DOHH2 (cell line): ENCODE data around the gene ENPP7.

Source experiments
- H3F3A ChIP-seq: fragments of 200-600 bp; sonication (generic), shearing (Covaris generic); 2 replicates; pipeline ENCODE4 v1.6.0; 2016; ENCODE audit warnings: antibody characterized with exemption, mild to moderate bottlenecking; ENCODE audit not compliant: control insufficient read depth, insufficient read depth
- H3K27ac ChIP-seq: fragments of 200-600 bp; sonication (generic); 2 replicates; pipeline ENCODE4 v1.5.1; 2014; ENCODE audit warnings: low read depth, mild to moderate bottlenecking, low read length, moderate library complexity
- H3K27me3 ChIP-seq: fragments of 200-600 bp; sonication (generic); 2 replicates; pipeline ENCODE4 v1.6.1; 2014; ENCODE audit warnings: mild to moderate bottlenecking, low read length, mixed read lengths; ENCODE audit not compliant: control insufficient read depth
- H3K36me3 ChIP-seq: fragments of 200-600 bp; sonication (generic); 2 replicates; pipeline ENCODE4 v1.6.1; 2014; ENCODE audit warnings: mild to moderate bottlenecking, low read length, moderate library complexity, mixed read lengths; ENCODE audit not compliant: control insufficient read depth
- H3K4me1 ChIP-seq: fragments of 200-600 bp; sonication (generic); 2 replicates; pipeline ENCODE4 v1.6.1; 2014; ENCODE audit warnings: mild to moderate bottlenecking, low read length, mixed read lengths; ENCODE audit not compliant: control insufficient read depth
- H3K4me2 ChIP-seq: fragments of 200-600 bp; sonication (generic); 2 replicates; pipeline ENCODE4 v1.6.0; 2014; ENCODE audit warnings: mild to moderate bottlenecking, low read length, moderate library complexity
- H3K4me3 ChIP-seq: fragments of 200-600 bp; sonication (generic); 2 replicates; pipeline ENCODE4 v1.5.1; 2014; ENCODE audit warnings: mild to moderate bottlenecking, low read length, mixed read lengths
- H3K79me2 ChIP-seq: fragments of 200-600 bp; sonication (generic); 2 replicates; pipeline ENCODE4 v1.6.1; 2014; ENCODE audit warnings: mild to moderate bottlenecking, low read length, mixed read lengths; ENCODE audit not compliant: control insufficient read depth
- H3K9me2 ChIP-seq: fragments of 200-600 bp; sonication (generic); replicated peaks from 2 replicates; pipeline ENCODE4 v1.6.1; 2014; ENCODE audit warnings: mild to moderate bottlenecking, low read length, mixed read lengths; ENCODE audit not compliant: control insufficient read depth
- H3K9me3 ChIP-seq: fragments of 200-600 bp; sonication (generic); 2 replicates; pipeline ENCODE4 v1.6.1; 2014; ENCODE audit warnings: antibody characterized with exemption, low read length, mixed read lengths; ENCODE audit not compliant: control insufficient read depth, insufficient read depth
- H4K20me1 ChIP-seq: fragments of 200-600 bp; sonication (generic); 2 replicates; pipeline ENCODE4 v1.6.0; 2014; ENCODE audit warnings: low read depth, mild to moderate bottlenecking, antibody characterized with exemption, low read length, moderate library complexity; ENCODE audit not compliant: control insufficient read depth, insufficient read depth
- EZH2phosphoT487 ChIP-seq: fragments of 200-600 bp; sonication (generic); IDR thresholded peaks from 2 replicates; pipeline ENCODE4 v1.6.1; 2017; ENCODE audit warnings: borderline replicate concordance, mild to moderate bottlenecking, antibody characterized with exemption, low read length, moderate library complexity, mixed read lengths
- TF ChIP-seq, protein P1 (sequence below): fragments of 200-600 bp; sonication (generic); IDR thresholded peaks from one replicate; pipeline ENCODE4 v1.5.1; 2014; ENCODE audit warnings: antibody characterized with exemption, mild to moderate bottlenecking, low read depth, low read length; ENCODE audit not compliant: poor library complexity, severe bottlenecking

ENPP7 gene

DNA sequence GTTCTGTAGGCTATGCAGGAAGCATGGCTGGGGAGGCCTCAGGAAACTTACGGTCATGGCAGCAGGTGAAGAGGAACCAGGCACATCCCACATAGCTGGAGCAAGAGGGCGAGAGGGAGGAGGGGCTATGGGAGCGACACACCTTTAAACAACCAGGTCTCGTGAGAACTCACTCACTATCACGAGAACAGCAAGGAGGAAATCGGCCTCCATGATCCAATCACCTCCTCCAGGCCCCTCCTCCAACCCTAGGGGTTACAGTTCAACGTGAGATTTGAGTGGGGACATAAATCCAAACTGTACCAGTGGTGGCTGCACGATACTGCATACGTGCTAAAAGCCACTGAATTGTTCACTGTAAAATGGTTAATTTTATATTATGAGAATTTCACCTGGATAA is 26.1 kb upstream of the ENPP7 start:
- Histone ChIP-seq H3K4me3 (no peak overlapping the region), H4K20me1 (no peaks in the 10 kb centered on the region), H3K4me2 (no peak overlapping the region), H3K27me3 (no peaks in the 10 kb centered on the region), H3K4me1 (no peaks in the 10 kb centered on the region), H3F3A (no peaks in the 10 kb centered on the region), H3K9me2 (no peaks in the 10 kb centered on the region), H3K9me3 (no peaks in the 10 kb centered on the region), H3K27ac (no peak overlapping the region), H3K36me3 (no peaks in the 10 kb centered on the region), H3K79me2 (no peaks in the 10 kb centered on the region)
- no peak for TF ChIP-seq EZH2phosphoT487
- TF ChIP-seq, protein P1, sequence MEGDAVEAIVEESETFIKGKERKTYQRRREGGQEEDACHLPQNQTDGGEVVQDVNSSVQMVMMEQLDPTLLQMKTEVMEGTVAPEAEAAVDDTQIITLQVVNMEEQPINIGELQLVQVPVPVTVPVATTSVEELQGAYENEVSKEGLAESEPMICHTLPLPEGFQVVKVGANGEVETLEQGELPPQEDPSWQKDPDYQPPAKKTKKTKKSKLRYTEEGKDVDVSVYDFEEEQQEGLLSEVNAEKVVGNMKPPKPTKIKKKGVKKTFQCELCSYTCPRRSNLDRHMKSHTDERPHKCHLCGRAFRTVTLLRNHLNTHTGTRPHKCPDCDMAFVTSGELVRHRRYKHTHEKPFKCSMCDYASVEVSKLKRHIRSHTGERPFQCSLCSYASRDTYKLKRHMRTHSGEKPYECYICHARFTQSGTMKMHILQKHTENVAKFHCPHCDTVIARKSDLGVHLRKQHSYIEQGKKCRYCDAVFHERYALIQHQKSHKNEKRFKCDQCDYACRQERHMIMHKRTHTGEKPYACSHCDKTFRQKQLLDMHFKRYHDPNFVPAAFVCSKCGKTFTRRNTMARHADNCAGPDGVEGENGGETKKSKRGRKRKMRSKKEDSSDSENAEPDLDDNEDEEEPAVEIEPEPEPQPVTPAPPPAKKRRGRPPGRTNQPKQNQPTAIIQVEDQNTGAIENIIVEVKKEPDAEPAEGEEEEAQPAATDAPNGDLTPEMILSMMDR, result no peak

DNA sequence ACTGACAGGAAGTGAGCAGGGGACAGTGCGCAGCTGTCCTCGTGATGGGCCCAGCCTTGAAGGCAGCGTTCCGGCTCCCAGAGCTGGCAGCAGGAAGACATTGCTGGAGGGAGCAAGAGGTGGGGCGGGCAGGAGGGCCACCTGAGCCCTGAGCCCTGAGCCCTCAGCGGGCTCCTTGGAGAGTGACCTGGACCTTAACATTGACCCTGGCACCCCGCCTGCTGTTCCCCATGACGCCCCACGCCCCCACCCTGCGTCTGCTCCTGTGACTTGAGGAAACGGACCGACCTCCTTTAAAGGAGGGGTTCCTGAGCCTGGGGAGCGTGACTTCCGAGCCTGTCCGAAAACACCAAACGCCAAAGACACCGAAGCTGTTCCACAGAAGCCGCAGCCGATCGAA is 25.1 kb upstream of the ENPP7 start:
- Histone ChIP-seq H3K9me2 (no peaks in the 10 kb centered on the region), H3K9me3 (no peaks in the 10 kb centered on the region), H3F3A (no peaks in the 10 kb centered on the region), H4K20me1 (no peaks in the 10 kb centered on the region), H3K79me2 (no peaks in the 10 kb centered on the region), H3K27ac (no peak overlapping the region), H3K4me1 (no peaks in the 10 kb centered on the region), H3K4me2 (no peak overlapping the region), H3K4me3 (no peak overlapping the region), H3K36me3 (no peaks in the 10 kb centered on the region), H3K27me3 (no peaks in the 10 kb centered on the region)
- TF ChIP-seq EZH2phosphoT487, result no peak
- TF ChIP-seq, protein P1, result no peak

DNA sequence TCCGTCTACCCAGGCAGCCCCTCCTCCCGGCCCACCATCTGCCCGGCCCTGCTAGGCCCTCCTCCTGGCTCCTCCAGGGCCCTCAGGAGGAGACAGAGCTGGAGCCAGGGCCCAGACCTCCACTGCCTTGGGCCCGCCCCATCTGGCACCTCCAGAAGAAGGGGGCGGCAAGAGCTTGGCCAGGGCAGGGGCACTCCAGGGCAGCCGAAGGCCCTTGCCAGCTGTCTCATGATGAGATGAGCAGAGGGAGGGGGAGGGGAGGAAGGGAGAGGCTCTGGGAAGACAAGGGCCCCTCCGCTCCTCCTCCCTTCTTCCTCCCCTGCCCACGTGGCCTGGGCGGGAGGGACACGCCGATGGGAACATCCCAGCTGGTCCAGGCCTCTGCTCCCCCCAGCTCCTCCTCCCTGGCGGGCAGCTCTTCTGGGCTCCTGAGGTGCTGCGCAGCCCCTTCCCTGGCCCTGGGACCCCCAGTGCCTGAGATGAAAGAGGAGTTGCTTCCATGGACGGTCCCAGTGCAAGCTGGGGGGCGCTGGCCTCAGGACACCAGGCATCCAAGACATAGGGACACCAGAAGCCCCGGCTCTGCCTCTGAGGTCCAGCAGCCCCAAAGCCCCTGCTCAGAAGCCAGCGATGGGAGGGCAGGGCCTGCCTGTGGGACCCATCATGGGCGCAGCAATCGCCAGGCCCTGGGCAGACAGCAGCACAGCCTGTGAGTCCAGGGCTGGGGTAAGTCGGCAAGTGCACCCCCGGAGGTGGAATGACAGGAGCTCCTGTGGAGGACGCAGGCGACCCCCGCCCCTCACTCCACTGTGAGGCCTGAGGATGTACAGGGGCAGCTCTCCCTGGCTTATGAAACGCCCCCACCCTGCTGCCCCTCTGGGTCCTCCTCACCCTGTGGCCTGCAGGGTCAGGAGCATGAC is 23.6 kb upstream of the ENPP7 start:
- H3K79me2 ChIP-seq, result no peaks in the 10 kb centered on the region
- no peak overlapping the region for H3K27ac ChIP-seq
- TF ChIP-seq EZH2phosphoT487, result no peak
- TF ChIP-seq, protein P1, result no peak
- H3K36me3 ChIP-seq, result no peaks in the 10 kb centered on the region
- no peaks in the 10 kb centered on the region for H3F3A ChIP-seq
- no peaks in the 10 kb centered on the region for H3K27me3 ChIP-seq
- no peak overlapping the region for H3K4me2 ChIP-seq
- H3K4me3 ChIP-seq, result no peak overlapping the region
- no peaks in the 10 kb centered on the region for H4K20me1 ChIP-seq
- H3K9me2 ChIP-seq, result no peaks in the 10 kb centered on the region
- no peaks in the 10 kb centered on the region for H3K9me3 ChIP-seq
- peaks cover 3% of the 10 kb centered on the region for H3K4me1 ChIP-seq
